Measurements from ENCODE around the gene ASS1. TPM values are rescaled to one million over a fixed set of nuclear protein-coding genes. Genes with fewer than 3 reads are reported as not detected.

Gene ASS1
- 100 to 1,000 TPM in 3 of 7 donors, 10 to 100 TPM in 4; 63.4 to 238 (median 77.4) TPM for total RNA-seq
- 100 to 1,000 TPM in 1 of 2 donors, 10 to 100 TPM in 1; 87.0 to 141 TPM for polyA plus RNA-seq
- long read RNA-seq, donor 1, transcript ASS1-201 (15 exons, 1,564 nt), result major isoform, 485 of 594 reads
- long read RNA-seq, donor 1, transcript ASS1-203 (16 exons, 1,548 nt), result minor isoform, 26 of 594 reads
- long read RNA-seq, donor 1, partial matches to known transcripts, result 43 of 594 reads
- long read RNA-seq, donor 1, other reads (novel, unspliced or antisense), result 40 of 594 reads
- long read RNA-seq, donor 2, transcript ASS1-201 (15 exons, 1,564 nt), result major isoform, 20 of 22 reads
- long read RNA-seq, donor 2, partial matches to known transcripts, result 0 of 22 reads
- long read RNA-seq, donor 2, other reads (novel, unspliced or antisense), result 0 of 22 reads
- long read RNA-seq, donor 3, transcript ASS1-201 (15 exons, 1,564 nt), result major isoform, 76 of 107 reads
- long read RNA-seq, donor 3, transcript ASS1-203 (16 exons, 1,548 nt), result minor isoform, 7 of 107 reads
- long read RNA-seq, donor 3, partial matches to known transcripts, result 7 of 107 reads
- long read RNA-seq, donor 3, other reads (novel, unspliced or antisense), result 17 of 107 reads

GRCh38 chr9:130444565-130445221 lies at the start of gene ASS1:
Gene ASS1 (plus strand): TSS chr9:130444961. CDS start chr9:130452229, 7,268 bp downstream.
- peak within 1 kb of the TSS; percentile 64 to 74 for H3K27ac ChIP-seq
- H3K27me3 ChIP-seq, result no peaks in the 10 kb centered on the region
- H3K4me1 ChIP-seq (ENCODE audit: insufficient read depth), result peaks cover 25% of the 10 kb centered on the region
- no peak for TF ChIP-seq EP300 (IDR thresholded peaks at IDR 0.05)
- no peak for TF ChIP-seq CTCF (IDR thresholded peaks at IDR 0.05)
- peak; percentile 36 for TF ChIP-seq POLR2A (IDR thresholded peaks at IDR 0.05)
- intact Hi-C loops (cut with DNase I), result no loop called here
- DNase-seq, result peak; percentile 70 to 76 (median 75)
- WGBS, 3 donors, result 0 to 1% (median 0%) methylated on average over 31 to 66 of the region's 66 CpGs
- peak within 1 kb of the TSS; percentile 76 for H3K4me3 ChIP-seq
- no peaks in the 10 kb centered on the region for H3K36me3 ChIP-seq
- H3K9me3 ChIP-seq, result no peaks in the 10 kb centered on the region

- no peaks in the 10 kb centered on the region for H3K9me3 ChIP-seq
- H3K27ac ChIP-seq, result no peak overlapping the region
- no peak overlapping the region for H3K4me3 ChIP-seq
- 82 to 88% (median 85%) methylated on average over 22 to 26 of the region's 26 CpGs for WGBS, 3 donors
- intact Hi-C loops (cut with DNase I), result no loop called here
- DNase-seq, result no peak
- TF ChIP-seq POLR2A (IDR thresholded peaks at IDR 0.05) (no peak), CTCF (IDR thresholded peaks at IDR 0.05) (no peak), EP300 (IDR thresholded peaks at IDR 0.05) (no peak)
- no peaks in the 10 kb centered on the region for H3K27me3 ChIP-seq
- no peaks in the 10 kb centered on the region for H3K4me1 ChIP-seq (ENCODE audit: insufficient read depth)
- no peaks in the 10 kb centered on the region for H3K36me3 ChIP-seq
These were observed 48.8 kb upstream of the ASS1 start for GRCh38 chr9:130395810-130396435.

GRCh38 chr9:130396581-130396980 lies 48.2 kb upstream of the ASS1 start:
- intact Hi-C loops (cut with DNase I), result no loop called here
- DNase-seq, result no peak
- H3K27ac ChIP-seq, result no peak overlapping the region
- TF ChIP-seq POLR2A (IDR thresholded peaks at IDR 0.05) (no peak), EP300 (IDR thresholded peaks at IDR 0.05) (no peak), CTCF (IDR thresholded peaks at IDR 0.05) (no peak)
- no peak overlapping the region for H3K4me3 ChIP-seq
- WGBS, 3 donors, result 88 to 97% (median 88%) methylated on average over 4 of the region's 4 CpGs
- H3K9me3 ChIP-seq, result no peaks in the 10 kb centered on the region
- H3K27me3 ChIP-seq, result no peaks in the 10 kb centered on the region
- no peaks in the 10 kb centered on the region for H3K36me3 ChIP-seq
- H3K4me1 ChIP-seq (ENCODE audit: insufficient read depth), result no peaks in the 10 kb centered on the region

GRCh38 chr9:130398487-130399240 lies 46.1 kb upstream of the ASS1 start:
- DNase-seq, result no peak
- 63 to 70% (median 66%) methylated on average over 17 of the region's 17 CpGs for WGBS, 3 donors
- no peak overlapping the region for H3K27ac ChIP-seq
- TF ChIP-seq EP300 (IDR thresholded peaks at IDR 0.05), result no peak
- no peak for TF ChIP-seq POLR2A (IDR thresholded peaks at IDR 0.05)
- no peaks in the 10 kb centered on the region for H3K36me3 ChIP-seq
- no peaks in the 10 kb centered on the region for H3K9me3 ChIP-seq
- no peaks in the 10 kb centered on the region for H3K27me3 ChIP-seq
- H3K4me3 ChIP-seq, result no peak overlapping the region
- H3K4me1 ChIP-seq (ENCODE audit: insufficient read depth), result no peaks in the 10 kb centered on the region
- intact Hi-C loops (cut with DNase I), result no loop called here
